IMR-90 (cell line): ENCODE results near the gene MMRN1. TPM values are rescaled to one million over a fixed set of nuclear protein-coding genes. Genes with fewer than 3 reads are reported as not detected.

Source experiments
- ATAC-seq: fragments of 200-7000 bp; cut with Tn5 transposase; 2 replicates; pipeline ENCODE4 v1.9.1; 2020; ENCODE audit warnings: low read depth, mild to moderate bottlenecking, moderate library complexity
- BruUV-seq: library from RNA; stranded (reverse); fragments of 400-500 nt; replicated peaks from 2 replicates; lab custom pipeline; 2021; lab: Mats Ljungman, UMichigan
- CTCF ChIA-PET: fragments of 300-600 bp; formaldehyde crosslinking; extraction: SDS; loops from one replicate; lab custom pipeline; 2021; ENCODE audit warnings: antibody characterized with exemption; lab: Yijun Ruan, JAX
- POLR2A ChIA-PET: fragments of 300-600 bp; sonication (Branson Sonifier 250); formaldehyde crosslinking; loops from one replicate; lab custom pipeline; 2022; ENCODE audit warnings: antibody characterized with exemption; ENCODE audit not compliant: unreplicated experiment; lab: Charles Lee
- DNase-seq: peaks from one replicate; pipeline ENCODE4 v3.0.0; 2013
- H2AFZ ChIP-seq: replicated peaks from 2 replicates; pipeline ENCODE3; 2013; ENCODE audit warnings: low read length, mild to moderate bottlenecking; ENCODE audit not compliant: poor library complexity
- H2AK5ac ChIP-seq: 2 replicates; pipeline ENCODE4 v1.6.1; 2013; ENCODE audit warnings: low read depth, low read length, inconsistent platforms
- H2AK9ac ChIP-seq: replicated peaks from 2 replicates; pipeline ENCODE3; 2013; ENCODE audit warnings: mild to moderate bottlenecking, low read depth, low read length, moderate library complexity; ENCODE audit not compliant: poor library complexity
- H2BK120ac ChIP-seq: 2 replicates; pipeline ENCODE4 v1.6.1; 2013; ENCODE audit warnings: low read depth, low read length, inconsistent platforms
- H2BK15ac ChIP-seq: 3 replicates; pipeline ENCODE4 v1.6.1; 2013; ENCODE audit warnings: low read depth, low read length, inconsistent platforms
- H2BK20ac ChIP-seq: 2 replicates; pipeline ENCODE4 v1.6.1; 2013; ENCODE audit warnings: low read depth, mild to moderate bottlenecking, inconsistent platforms, low read length, moderate library complexity
- H2BK5ac ChIP-seq: 2 replicates; pipeline ENCODE4 v1.6.1; 2013; ENCODE audit warnings: mild to moderate bottlenecking, low read depth, low read length, inconsistent platforms; ENCODE audit not compliant: poor library complexity, severe bottlenecking
- H3K14ac ChIP-seq: replicated peaks from 2 replicates; pipeline ENCODE4 v1.6.1; 2013; ENCODE audit warnings: low read depth, low read length, inconsistent platforms
- H3K18ac ChIP-seq: 2 replicates; pipeline ENCODE4 v1.6.1; 2013; ENCODE audit warnings: low read depth, low read length, control low read depth
- H3K23ac ChIP-seq: 2 replicates; pipeline ENCODE4 v1.6.1; 2013; ENCODE audit warnings: low read depth, low read length, inconsistent platforms
- H3K27ac ChIP-seq: 2 replicates; pipeline ENCODE4 v1.5.1; 2013; ENCODE audit warnings: mild to moderate bottlenecking, control low read depth, low read length; ENCODE audit not compliant: insufficient read depth
- H3K27me3 ChIP-seq: 2 replicates; pipeline ENCODE4 v1.6.1; 2013; ENCODE audit warnings: low read length; ENCODE audit not compliant: control insufficient read depth, insufficient read depth
- H3K36me3 ChIP-seq: 2 replicates; pipeline ENCODE4 v1.6.1; 2013; ENCODE audit warnings: low read length, mixed read lengths; ENCODE audit not compliant: control insufficient read depth, insufficient read depth
- H3K4ac ChIP-seq: 2 replicates; pipeline ENCODE4 v1.6.1; 2013; ENCODE audit warnings: low read depth, low read length, inconsistent platforms
- H3K4me1 ChIP-seq: 2 replicates; pipeline ENCODE4 v1.6.1; 2013; ENCODE audit warnings: low read length, mixed read lengths; ENCODE audit not compliant: control insufficient read depth, insufficient read depth
- H3K4me2 ChIP-seq: 2 replicates; pipeline ENCODE4 v1.6.1; 2013; ENCODE audit warnings: low read depth, mild to moderate bottlenecking, control low read depth, low read length, moderate library complexity
- H3K4me3 ChIP-seq: 2 replicates; pipeline ENCODE4 v1.5.1; 2013; ENCODE audit warnings: low read depth, mild to moderate bottlenecking, control low read depth, low read length, moderate library complexity; ENCODE audit not compliant: insufficient read depth
- H3K56ac ChIP-seq: 2 replicates; pipeline ENCODE4 v1.6.1; 2013; ENCODE audit warnings: low read length, inconsistent platforms; ENCODE audit not compliant: insufficient read depth; ENCODE audit errors: extremely low read depth
- H3K79me1 ChIP-seq, 2 experiments: 2 replicates each; pipeline ENCODE4 v1.6.1; 2013; ENCODE audit warnings: low read length in 2 of 2, inconsistent platforms in 1 of 2, low read depth in 1 of 2
- H3K9ac ChIP-seq: 2 replicates; pipeline ENCODE4 v1.6.1; 2013; ENCODE audit warnings: low read depth, low read length, control low read depth
- H3K9me1 ChIP-seq: 2 replicates; pipeline ENCODE4 v1.6.1; 2013; ENCODE audit warnings: low read length, inconsistent platforms; ENCODE audit not compliant: insufficient read depth
- H3K9me3 ChIP-seq: 2 replicates; pipeline ENCODE4 v1.6.1; 2013; ENCODE audit warnings: low read length; ENCODE audit not compliant: control insufficient read depth, insufficient read depth
- H4K20me1 ChIP-seq: 2 replicates; pipeline ENCODE4 v1.6.1; 2013; ENCODE audit warnings: low read length, inconsistent platforms; ENCODE audit not compliant: insufficient read depth
- H4K5ac ChIP-seq: 2 replicates; pipeline ENCODE4 v1.6.1; 2013; ENCODE audit warnings: mild to moderate bottlenecking, low read depth, low read length, control low read depth
- H4K8ac ChIP-seq, 2 experiments: 2 replicates each; pipeline ENCODE4 v1.6.1; 2013; ENCODE audit warnings: low read depth in 2 of 2, low read length in 2 of 2, control low read depth in 1 of 2, inconsistent platforms in 1 of 2
- H4K91ac ChIP-seq: 2 replicates; pipeline ENCODE4 v1.6.1; 2013; ENCODE audit warnings: low read depth, low read length, inconsistent platforms; ENCODE audit not compliant: insufficient read depth
- BHLHE40 ChIP-seq: fragments of 150-350 bp; IDR thresholded peaks from 2 replicates; pipeline ENCODE4 v1.6.1; 2016; ENCODE audit warnings: mild to moderate bottlenecking, low read depth, low read length
- CEBPB ChIP-seq: IDR thresholded peaks from 2 replicates; pipeline ENCODE4 v1.6.1; 2012; ENCODE audit warnings: low read depth, low read length, improper control_type of control experiment
- CHD1 ChIP-seq: IDR thresholded peaks from 2 replicates; pipeline ENCODE4 v1.6.1; 2012; ENCODE audit warnings: low read depth, low read length, improper control_type of control experiment
- ELK1 ChIP-seq: fragments of 150-350 bp; IDR thresholded peaks from 2 replicates; pipeline ENCODE4 v1.6.1; 2016; ENCODE audit warnings: low read depth, mild to moderate bottlenecking, low read length, moderate library complexity, borderline replicate concordance
- FOS ChIP-seq: fragments of 150-350 bp; IDR thresholded peaks from 2 replicates; pipeline ENCODE4 v1.6.1; 2016; ENCODE audit warnings: low read depth, low read length
- MAFK ChIP-seq: IDR thresholded peaks from 2 replicates; pipeline ENCODE4 v1.6.1; 2012; ENCODE audit warnings: low read depth, low read length, improper control_type of control experiment
- MAZ ChIP-seq: IDR thresholded peaks from 2 replicates; pipeline ENCODE4 v1.6.1; 2012; ENCODE audit warnings: low read depth, mild to moderate bottlenecking, low read length, improper control_type of control experiment, moderate library complexity, borderline replicate concordance
- MXI1 ChIP-seq: IDR thresholded peaks from 2 replicates; pipeline ENCODE4 v1.6.1; 2012; ENCODE audit warnings: low read depth, mild to moderate bottlenecking, low read length, moderate library complexity, borderline replicate concordance
- NFE2L2 ChIP-seq: fragments of 150-350 bp; IDR thresholded peaks from 2 replicates; pipeline ENCODE4 v1.6.1; 2016; ENCODE audit warnings: low read depth, mild to moderate bottlenecking, low read length
- POLR2A ChIP-seq: IDR thresholded peaks from 2 replicates; pipeline ENCODE4 v1.6.1; 2012; ENCODE audit warnings: mild to moderate bottlenecking, low read depth, low read length
- RAD21 ChIP-seq: IDR thresholded peaks from 2 replicates; pipeline ENCODE4 v1.6.1; 2012; ENCODE audit warnings: low read length, improper control_type of control experiment
- RCOR1 ChIP-seq: IDR thresholded peaks from 2 replicates; pipeline ENCODE4 v1.6.1; 2012; ENCODE audit warnings: mild to moderate bottlenecking, low read length, improper control_type of control experiment; ENCODE audit not compliant: insufficient replicate concordance
- RFX5 ChIP-seq: IDR thresholded peaks from 2 replicates; pipeline ENCODE4 v1.8.0; 2012; ENCODE audit warnings: low read depth, mild to moderate bottlenecking, low read length, moderate library complexity
- SMC3 ChIP-seq: fragments of 150-350 bp; IDR thresholded peaks from 2 replicates; pipeline ENCODE4 v1.6.1; 2016; ENCODE audit warnings: low read depth, mild to moderate bottlenecking, antibody characterized with exemption, low read length, moderate library complexity
- WGBS, 2 experiments: methylation state at CpG; one replicate each; pipeline versions ENCODE4 v1.1.5 to v1.1.7; 2013; ENCODE audit warnings: missing lambda C conversion rate in 2 of 2; ENCODE audit not compliant: insufficient read length in 1 of 2; ENCODE audit errors: extremely low coverage in 2 of 2; 5-methylcytosine and 5-hydroxymethylcytosine counted together
- dilution Hi-C: fragments of 300-500 bp; cut with HindIII; formaldehyde crosslinking; loops from one replicate; pipeline ENCODE4 v1.14.3; 2018; ENCODE audit warnings: low sequenced_read_pairs; ENCODE audit not compliant: unreplicated experiment
- in situ Hi-C: fragments of 300-500 bp; cut with MboI; formaldehyde crosslinking; loops from 3 replicates; pipeline ENCODE4 v1.14.3; 2019; ENCODE audit warnings: low sequenced_read_pairs, inconsistent platforms, mixed read lengths
- intact Hi-C: fragments of 100-400 bp; cut with micrococcal nuclease; formaldehyde crosslinking; loops from 2 replicates; pipeline ENCODE4 v1.10.0; 2022
- polyA plus RNA-seq, 3 experiments: library from polyadenylated mRNA; depleted of rRNA; stranded (reverse); fragments of >200 nt; gene quantifications; 2 replicates each; pipeline ENCODE4 v1.2.3, GENCODE V29; 2012; ENCODE audit warnings: low replicate concordance in 1 of 3
- total RNA-seq: library from RNA; depleted of rRNA; stranded (reverse); fragments of >200 nt; gene quantifications from 2 replicates; pipeline ENCODE4 v1.2.3, GENCODE V29; 2012
- TF ChIP-seq, protein P1 (sequence below): conservative IDR thresholded peaks from 2 replicates; pipeline ENCODE4 v1.5.1; 2012; ENCODE audit warnings: mild to moderate bottlenecking, low read depth, low read length, improper control_type of control experiment
- TF ChIP-seq, protein P2 (sequence below): fragments of 150-350 bp; IDR thresholded peaks from 2 replicates; pipeline ENCODE4 v1.6.1; 2017; ENCODE audit warnings: mild to moderate bottlenecking, antibody characterized with exemption, low read length, low read depth

Gene MMRN1
- total and polyA plus RNA-seq, 2 of the 4 experiments (the other 2 are of a cell fraction), result not detected

DNA sequence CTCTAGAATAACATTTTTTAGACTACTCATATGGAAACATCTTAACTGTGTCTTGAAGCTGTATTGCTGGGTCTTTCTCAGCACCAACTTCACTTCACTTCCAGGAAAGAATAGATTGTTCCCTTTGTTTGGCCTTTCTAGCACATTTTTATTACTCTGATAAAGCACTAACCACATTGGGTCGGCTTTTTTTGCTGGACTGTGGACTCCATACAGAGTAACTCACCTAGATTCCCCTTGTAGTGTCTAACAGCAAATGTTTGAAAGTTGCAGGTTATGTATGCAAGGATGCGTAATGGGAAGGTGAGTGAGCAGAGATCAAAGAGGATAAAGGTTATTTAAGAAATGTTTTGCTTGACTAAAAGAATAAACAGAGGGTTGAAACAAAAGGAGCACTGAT, 101.2 kb downstream of the MMRN1 start:
- Histone ChIP-seq H3K4ac (no peak overlapping the region), H3K14ac (no peak overlapping the region), H3K36me3 (no peaks in the 10 kb centered on the region), H4K20me1 (no peaks in the 10 kb centered on the region), H2AK9ac (no peak overlapping the region), H3K9ac (no peak overlapping the region), H2BK15ac (no peak overlapping the region), H4K91ac (no peak overlapping the region), H3K4me1 (no peaks in the 10 kb centered on the region), H4K8ac (no peak overlapping the region), H2BK5ac (no peak overlapping the region), H3K27me3 (no peaks in the 10 kb centered on the region), H3K18ac (no peak overlapping the region), H3K23ac (no peak overlapping the region), H4K5ac (no peak overlapping the region), H2AK5ac (no peak overlapping the region), H3K27ac (no peak overlapping the region), H3K9me3 (no peaks in the 10 kb centered on the region), H2AFZ (no peak overlapping the region), H3K4me2 (no peak overlapping the region), H3K4me3 (no peak overlapping the region), H3K9me1 (no peaks in the 10 kb centered on the region), H3K79me1 (no peaks in the 10 kb centered on the region), H2BK20ac (no peak overlapping the region), H2BK120ac (no peak overlapping the region), H3K56ac (no peak overlapping the region)
- ChIA-PET CTCF (interaction anchor here (0.6 kb wide), 1 partner anchor 18 kb away, joined by 3 read pairs; no protein-coding TSS in a partner anchor), POLR2A (no interaction called here)
- dilution Hi-C loops, result no loop called here
- intact Hi-C loops, result no loop called here
- DNase-seq (no peak), ATAC-seq (no peak)
- no CpG with 5 or more reads among the region's 2 CpGs for WGBS, 2 experiments
- no TSS peak for BruUV-seq
- TF ChIP-seq FOS (no peak), RAD21 (no peak), MAZ (no peak), ELK1 (no peak), SMC3 (no peak), CEBPB (no peak), MAFK (no peak), BHLHE40 (no peak), NFE2L2 (no peak), CHD1 (no peak), RFX5 (no peak), MXI1 (no peak), POLR2A (no peak), RCOR1 (no peak)
- TF ChIP-seq, protein P1, sequence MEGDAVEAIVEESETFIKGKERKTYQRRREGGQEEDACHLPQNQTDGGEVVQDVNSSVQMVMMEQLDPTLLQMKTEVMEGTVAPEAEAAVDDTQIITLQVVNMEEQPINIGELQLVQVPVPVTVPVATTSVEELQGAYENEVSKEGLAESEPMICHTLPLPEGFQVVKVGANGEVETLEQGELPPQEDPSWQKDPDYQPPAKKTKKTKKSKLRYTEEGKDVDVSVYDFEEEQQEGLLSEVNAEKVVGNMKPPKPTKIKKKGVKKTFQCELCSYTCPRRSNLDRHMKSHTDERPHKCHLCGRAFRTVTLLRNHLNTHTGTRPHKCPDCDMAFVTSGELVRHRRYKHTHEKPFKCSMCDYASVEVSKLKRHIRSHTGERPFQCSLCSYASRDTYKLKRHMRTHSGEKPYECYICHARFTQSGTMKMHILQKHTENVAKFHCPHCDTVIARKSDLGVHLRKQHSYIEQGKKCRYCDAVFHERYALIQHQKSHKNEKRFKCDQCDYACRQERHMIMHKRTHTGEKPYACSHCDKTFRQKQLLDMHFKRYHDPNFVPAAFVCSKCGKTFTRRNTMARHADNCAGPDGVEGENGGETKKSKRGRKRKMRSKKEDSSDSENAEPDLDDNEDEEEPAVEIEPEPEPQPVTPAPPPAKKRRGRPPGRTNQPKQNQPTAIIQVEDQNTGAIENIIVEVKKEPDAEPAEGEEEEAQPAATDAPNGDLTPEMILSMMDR, result no peak
- TF ChIP-seq, protein P2, sequence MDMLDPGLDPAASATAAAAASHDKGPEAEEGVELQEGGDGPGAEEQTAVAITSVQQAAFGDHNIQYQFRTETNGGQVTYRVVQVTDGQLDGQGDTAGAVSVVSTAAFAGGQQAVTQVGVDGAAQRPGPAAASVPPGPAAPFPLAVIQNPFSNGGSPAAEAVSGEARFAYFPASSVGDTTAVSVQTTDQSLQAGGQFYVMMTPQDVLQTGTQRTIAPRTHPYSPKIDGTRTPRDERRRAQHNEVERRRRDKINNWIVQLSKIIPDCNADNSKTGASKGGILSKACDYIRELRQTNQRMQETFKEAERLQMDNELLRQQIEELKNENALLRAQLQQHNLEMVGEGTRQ, result no peak
- in situ Hi-C loops, result no loop called here
